HG02759 (cell line): ENCODE data around the gene ALOX15.
"Not testable (repeated sequence)": the region's sequence is repeated elsewhere in the genome, so short reads cannot be mapped to it uniquely, and the experiment has no call there.

ENCODE experiments used
- ATAC-seq: cut with Tn5 transposase; IDR thresholded peaks from one replicate; pipeline ENCODE4 v1.9.1; 2021; ENCODE audit warnings: mild to moderate bottlenecking, moderate library complexity; ENCODE audit not compliant: unreplicated experiment

The ALOX15 gene

GRCh38 chr17:4595685-4596342 lies 45.7 kb downstream of the ALOX15 start:
- ATAC-seq = not testable (repeated sequence)

- no peak for ATAC-seq
Observed at GRCh38 chr17:4594931-4595684, 46.4 kb downstream of the ALOX15 start.

- ATAC-seq = no peak
Observed at GRCh38 chr17:4594406-4594805, 47.1 kb downstream of the ALOX15 start.

- no peak for ATAC-seq
Observed at GRCh38 chr17:4593021-4593421, 48.5 kb downstream of the ALOX15 start.

- no peak for ATAC-seq
Observed at GRCh38 chr17:4592240-4593005, 49.1 kb downstream of the ALOX15 start.

GRCh38 chr17:4591529-4591928 lies 49.9 kb downstream of the ALOX15 start:
- no peak for ATAC-seq

- ATAC-seq = no peak
Observed at GRCh38 chr17:4590981-4591453, 50.5 kb downstream of the ALOX15 start.

- not testable (repeated sequence) for ATAC-seq
Observed at GRCh38 chr17:4590042-4590441, 51.4 kb downstream of the ALOX15 start.

- no peak for ATAC-seq
Observed at GRCh38 chr17:4588898-4589625, 52.4 kb downstream of the ALOX15 start.

- no peak for ATAC-seq
Observed at GRCh38 chr17:4588391-4588790, 53.1 kb downstream of the ALOX15 start.

- no peak for ATAC-seq
Observed at GRCh38 chr17:4587803-4588202, 53.7 kb downstream of the ALOX15 start.

GRCh38 chr17:4587195-4587594 lies 54.3 kb downstream of the ALOX15 start:
- ATAC-seq = no peak

- ATAC-seq = no peak
Observed at GRCh38 chr17:4586043-4586442, 55.4 kb downstream of the ALOX15 start.

GRCh38 chr17:4585638-4585994 lies 55.9 kb downstream of the ALOX15 start:
- no peak for ATAC-seq

GRCh38 chr17:4584917-4585637 lies 56.4 kb downstream of the ALOX15 start:
- no peak for ATAC-seq

- ATAC-seq = no peak
Observed at GRCh38 chr17:4584101-4584916, 57.2 kb downstream of the ALOX15 start, which contains the start of gene SMTNL2. Gene SMTNL2, plus strand, starts transcription at chr17:4584529. Its CDS starts 77 bp downstream, at chr17:4584606.

- no peak for ATAC-seq
Observed at GRCh38 chr17:4583782-4584100, 57.7 kb downstream of the ALOX15 start.

GRCh38 chr17:4583206-4583605 lies 58.3 kb downstream of the ALOX15 start:
- ATAC-seq = no peak

GRCh38 chr17:4582691-4583090 lies 58.8 kb downstream of the ALOX15 start:
- ATAC-seq = no peak

- no peak for ATAC-seq
Observed at GRCh38 chr17:4582101-4582501, 59.4 kb downstream of the ALOX15 start.
